NCI-H1417 (cell line): ENCODE data around the gene GPR32.
"Not testable (repeated sequence)": the region's sequence is repeated elsewhere in the genome, so short reads cannot be mapped to it uniquely, and the experiment has no call there.

Experiments used
- DNase-seq, 3 experiments: peaks; one replicate each; lab custom pipeline; 2025; lab: John Stamatoyannopoulos, UW

GPR32 gene, protein sequence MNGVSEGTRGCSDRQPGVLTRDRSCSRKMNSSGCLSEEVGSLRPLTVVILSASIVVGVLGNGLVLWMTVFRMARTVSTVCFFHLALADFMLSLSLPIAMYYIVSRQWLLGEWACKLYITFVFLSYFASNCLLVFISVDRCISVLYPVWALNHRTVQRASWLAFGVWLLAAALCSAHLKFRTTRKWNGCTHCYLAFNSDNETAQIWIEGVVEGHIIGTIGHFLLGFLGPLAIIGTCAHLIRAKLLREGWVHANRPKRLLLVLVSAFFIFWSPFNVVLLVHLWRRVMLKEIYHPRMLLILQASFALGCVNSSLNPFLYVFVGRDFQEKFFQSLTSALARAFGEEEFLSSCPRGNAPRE

GRCh38 chr19:50770164-50770563 is at the start of gene GPR32:
Gene GPR32 (plus strand): TSS chr19:50770464. CDS start chr19:50770601, 137 bp downstream.
- not testable (repeated sequence) for DNase-seq

GRCh38 chr19:50720921-50721381 is 49.3 kb upstream of the GPR32 start:
- no peak for DNase-seq

DNA sequence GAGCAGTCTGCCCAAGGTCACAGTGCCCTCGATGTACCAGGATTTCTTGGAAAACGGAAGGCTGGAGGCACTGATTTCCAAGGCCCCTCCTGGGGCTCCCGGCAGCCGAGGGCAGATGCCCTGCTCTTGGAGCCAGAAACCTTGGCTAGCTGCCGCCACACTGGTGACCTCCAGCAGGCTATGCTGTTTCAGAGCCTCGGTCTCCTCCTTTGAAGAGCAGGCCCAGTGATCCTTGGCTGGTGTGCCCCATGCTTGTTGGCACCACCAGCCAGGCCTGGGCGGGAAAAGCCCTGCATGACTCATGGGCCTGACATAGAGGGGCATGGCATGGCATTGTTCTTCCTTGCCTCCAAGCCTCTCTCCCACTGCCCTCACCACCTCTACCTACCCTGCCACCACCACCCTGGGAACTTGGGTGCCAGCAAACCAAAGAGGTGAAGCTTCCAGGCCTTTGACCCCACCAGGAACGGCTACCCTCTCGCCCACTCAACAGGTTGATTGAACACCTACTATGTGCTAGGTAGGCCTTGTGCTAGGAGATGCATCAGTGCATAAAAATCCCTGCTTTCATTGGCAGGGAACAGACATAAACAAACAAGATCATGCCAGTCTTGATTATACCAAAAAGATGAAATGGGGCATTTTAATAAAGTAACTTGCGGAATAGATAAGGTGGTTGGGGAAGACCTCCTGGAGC is 48.7 kb upstream of the GPR32 start:
- no peak for DNase-seq

DNA sequence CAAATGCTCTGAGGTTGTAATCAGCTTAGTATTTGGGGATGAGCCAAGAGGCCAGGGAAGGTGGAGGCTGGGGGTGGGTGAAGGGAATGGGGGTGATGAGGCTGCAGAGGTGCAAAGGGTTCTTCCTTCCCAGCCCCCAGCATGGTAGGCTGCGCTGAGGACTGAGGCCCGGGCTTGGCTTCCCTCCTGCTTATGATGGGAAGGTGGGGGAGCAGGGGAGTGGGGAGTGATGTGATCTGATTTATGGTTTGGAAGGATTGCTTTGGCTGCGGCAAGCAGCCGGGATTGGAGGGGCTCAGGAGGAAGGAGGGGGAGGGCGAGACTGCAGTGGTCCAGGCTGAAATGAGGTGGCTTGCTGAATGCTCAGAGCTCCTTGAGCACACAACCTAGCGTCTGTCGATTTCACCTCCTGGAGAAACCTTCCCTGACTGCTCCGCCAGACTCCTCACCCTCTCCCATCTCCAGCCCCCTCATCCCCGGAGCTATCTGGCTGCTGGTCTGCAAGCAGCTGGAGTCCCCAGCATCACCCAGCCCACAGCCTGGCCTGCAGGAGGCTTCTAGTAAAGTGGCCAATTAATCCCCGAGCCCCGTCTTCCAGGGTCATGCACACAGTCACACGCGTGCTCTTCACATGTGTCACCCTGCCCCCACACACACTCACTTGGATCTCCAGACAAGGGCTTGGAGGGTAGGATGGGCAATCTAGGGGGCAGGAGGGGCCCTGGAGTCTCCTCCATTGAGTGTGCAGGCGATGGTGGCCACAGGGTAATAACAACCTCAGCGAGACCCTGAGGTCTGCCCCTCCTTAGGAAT is 47.9 kb upstream of the GPR32 start:
- DNase-seq = no peak

DNA sequence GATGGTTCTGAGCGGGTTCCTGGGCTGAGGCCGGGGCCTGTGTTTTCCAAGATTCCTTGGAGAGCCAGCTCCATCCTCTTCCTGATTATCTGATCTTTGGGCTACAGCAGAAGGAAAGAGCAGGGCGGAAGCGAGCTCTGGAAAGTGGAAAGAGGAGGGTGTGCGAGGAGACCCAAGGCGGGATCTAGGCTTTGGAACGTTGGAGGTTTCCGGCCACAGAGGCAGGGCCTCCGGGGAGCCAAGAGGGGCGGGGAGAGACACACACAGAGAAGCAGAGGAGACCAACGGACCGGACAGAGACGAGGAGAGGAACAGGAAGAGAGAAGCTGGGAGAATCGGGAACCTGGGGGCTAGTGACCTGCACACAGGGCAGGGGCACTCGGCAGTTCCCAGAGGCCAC is 47.2 kb upstream of the GPR32 start, which contains the start of gene CLEC11A:
CLEC11A (plus strand) TSS at position 296 of the 400 bp plus-strand sequence. CDS start 162 bp downstream, outside the sequence.
- no peak for DNase-seq

DNA sequence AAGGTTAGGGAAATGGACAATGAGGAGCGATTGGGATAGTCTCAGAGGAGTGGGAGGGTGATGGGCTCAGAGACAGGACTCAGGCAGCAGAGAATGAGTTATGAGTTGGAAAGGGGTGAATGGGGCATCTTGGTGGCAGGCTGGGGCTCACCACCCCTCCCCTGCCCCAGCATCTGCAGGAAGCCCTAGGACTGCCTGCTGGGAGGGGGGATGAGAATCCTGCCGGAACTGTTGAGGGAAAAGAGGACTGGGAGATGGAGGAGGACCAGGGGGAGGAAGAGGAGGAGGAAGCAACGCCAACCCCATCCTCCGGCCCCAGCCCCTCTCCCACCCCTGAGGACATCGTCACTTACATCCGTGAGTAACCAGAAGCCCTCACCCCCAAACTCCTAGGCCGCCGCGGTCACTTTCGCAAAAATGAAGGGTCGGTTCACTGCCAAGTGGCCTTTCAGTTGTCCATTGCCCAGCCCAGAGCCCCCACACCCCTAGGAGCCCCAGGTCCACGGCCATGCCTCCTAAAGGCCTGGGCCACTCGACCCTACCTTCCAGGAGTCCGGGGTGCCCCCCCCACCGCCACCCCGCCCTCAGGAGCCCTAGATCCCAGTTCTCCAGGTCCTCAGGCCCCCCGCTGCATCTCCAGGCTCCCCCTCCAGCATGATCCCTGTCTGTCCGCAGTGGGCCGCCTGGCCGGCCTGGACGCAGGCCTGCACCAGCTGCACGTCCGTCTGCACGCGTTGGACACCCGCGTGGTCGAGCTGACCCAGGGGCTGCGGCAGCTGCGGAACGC is 46.3 kb upstream of the GPR32 start:
- DNase-seq = no peak

DNA sequence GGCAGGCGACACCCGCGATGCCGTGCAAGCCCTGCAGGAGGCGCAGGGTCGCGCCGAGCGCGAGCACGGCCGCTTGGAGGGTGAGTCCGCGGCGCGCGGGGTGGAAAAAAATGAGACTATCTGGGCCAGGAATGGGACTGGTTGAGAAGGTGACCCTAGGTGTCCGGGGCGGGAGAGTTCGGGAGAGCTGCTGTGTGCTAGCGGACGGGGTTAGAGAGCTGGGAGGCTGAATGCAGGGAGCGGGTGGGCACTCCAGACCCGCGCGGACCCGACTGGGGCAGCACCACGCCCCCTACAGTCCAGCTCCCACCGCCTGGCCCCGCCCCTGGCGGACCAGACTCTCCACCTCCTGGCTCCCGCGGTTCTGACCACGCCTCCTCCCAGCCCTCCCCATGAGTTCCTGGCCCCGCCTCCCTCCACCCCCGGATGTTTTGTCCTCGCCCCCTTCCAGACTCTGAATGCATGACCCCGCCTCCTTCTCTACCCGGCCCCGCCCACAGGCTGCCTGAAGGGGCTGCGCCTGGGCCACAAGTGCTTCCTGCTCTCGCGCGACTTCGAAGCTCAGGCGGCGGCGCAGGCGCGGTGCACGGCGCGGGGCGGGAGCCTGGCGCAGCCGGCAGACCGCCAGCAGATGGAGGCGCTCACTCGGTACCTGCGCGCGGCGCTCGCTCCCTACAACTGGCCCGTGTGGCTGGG is 45.6 kb upstream of the GPR32 start:
- peak; percentile 95 to 99 (median 97) for DNase-seq

DNA sequence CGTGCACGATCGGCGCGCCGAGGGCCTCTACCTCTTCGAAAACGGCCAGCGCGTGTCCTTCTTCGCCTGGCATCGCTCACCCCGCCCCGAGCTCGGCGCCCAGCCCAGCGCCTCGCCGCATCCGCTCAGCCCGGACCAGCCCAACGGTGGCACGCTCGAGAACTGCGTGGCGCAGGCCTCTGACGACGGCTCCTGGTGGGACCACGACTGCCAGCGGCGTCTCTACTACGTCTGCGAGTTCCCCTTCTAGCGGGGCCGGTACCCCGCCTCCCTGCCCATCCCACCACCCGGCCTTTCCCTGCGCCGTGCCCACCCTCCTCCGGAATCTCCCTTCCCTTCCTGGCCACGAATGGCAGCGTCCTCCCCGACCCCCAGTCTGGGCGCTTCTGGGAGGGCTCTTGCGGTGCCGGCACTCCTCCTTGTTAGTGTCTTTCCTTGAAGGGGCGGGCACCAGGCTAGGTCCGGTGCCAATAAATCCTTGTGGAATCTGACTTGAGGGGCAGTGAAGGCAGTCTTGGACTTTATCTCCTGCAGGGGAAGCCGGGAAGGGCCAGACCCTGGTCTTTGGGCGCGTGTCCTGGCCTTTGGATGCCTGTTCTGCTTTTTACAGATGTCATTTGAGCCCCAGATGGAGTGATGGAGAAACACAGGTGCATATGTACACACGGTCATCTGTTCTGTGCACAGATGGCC is 44.9 kb upstream of the GPR32 start:
- DNase-seq = no peak

GRCh38 chr19:50725911-50726230 is 44.4 kb upstream of the GPR32 start:
- no peak for DNase-seq

GRCh38 chr19:50728084-50728737 is 42.1 kb upstream of the GPR32 start:
- DNase-seq = peak in 1 of 3 experiments; percentile 20

- no peak for DNase-seq
Observed at GRCh38 chr19:50729894-50730293, 40.4 kb upstream of the GPR32 start.

- no peak for DNase-seq
Observed at GRCh38 chr19:50735869-50736268, 34.4 kb upstream of the GPR32 start.

- no peak for DNase-seq
Observed at GRCh38 chr19:50736338-50736737, 33.9 kb upstream of the GPR32 start.

DNA sequence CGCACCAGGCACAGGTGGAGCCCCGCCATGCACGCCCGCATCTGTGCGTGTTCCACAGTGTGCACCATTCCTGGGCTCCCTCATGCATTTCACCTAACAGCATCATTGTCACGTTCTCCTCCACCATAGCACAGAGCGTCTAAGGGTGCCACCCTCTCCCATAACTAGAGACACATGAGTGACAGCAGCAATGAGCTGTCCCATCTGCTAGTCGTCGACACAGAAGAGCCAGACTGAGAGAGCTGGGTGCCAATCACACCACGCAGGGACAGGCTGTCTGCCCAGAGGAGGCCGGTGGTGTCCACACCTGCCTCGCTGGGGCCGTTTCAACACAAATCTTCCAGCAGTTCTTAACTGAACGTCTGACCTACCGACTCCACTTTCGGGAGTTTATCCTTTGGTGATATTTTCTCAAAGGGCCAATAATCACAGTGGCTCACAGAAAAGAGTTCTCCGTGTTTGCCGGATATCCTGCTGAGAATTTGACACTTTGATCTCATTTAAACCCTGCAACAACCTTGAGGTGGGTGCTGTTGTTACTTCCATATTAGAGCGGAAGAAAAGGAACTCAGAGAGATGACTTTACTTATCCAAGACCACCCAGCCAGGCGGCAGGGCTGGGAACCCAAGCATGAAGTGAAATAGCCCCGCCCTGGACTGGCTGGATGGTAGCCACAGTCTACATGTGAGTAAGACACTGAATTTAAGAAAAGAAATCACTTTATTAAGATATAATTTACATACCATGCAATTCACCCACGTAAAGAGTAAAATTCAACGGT is 30.9 kb upstream of the GPR32 start:
- DNase-seq = no peak

- peak in 1 of 3 experiments; percentile 13 for DNase-seq
Observed at GRCh38 chr19:50739914-50740426, 30.3 kb upstream of the GPR32 start.

DNA sequence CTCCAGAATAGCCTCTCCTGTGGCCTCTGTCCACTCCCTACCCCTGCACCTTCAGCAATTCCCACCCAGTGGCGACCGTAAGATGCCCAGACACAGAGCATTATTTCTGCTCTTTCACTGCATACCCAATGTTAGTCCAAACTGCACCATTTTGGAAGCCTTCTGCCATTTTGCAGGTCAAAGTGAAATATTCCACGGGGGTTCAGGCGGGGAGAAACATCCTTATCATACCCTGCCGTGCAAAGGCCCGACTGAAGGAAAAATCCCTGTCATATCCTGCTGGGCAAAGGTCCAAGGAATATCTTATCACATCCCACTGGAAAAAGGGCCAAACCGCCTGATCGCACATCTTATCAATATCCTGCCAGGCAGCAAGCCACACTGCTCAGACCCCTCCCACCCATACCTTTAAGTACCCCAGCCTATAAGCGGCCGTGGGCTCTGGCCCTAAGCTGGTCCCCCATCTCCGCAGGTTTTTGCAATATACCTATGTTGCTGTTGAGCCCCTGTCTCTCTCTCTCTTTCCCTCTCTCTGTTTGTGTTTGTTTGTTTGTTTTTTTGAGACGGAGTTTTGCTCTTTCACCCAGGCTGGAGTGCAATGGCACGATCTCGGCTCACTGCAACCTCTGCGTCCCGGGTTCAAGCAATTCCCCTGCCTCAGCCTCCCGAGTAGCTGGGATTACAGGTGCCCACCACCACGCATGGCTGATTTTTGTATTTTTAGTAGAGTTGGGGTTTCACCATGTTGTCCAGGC is 28.9 kb upstream of the GPR32 start:
- DNase-seq = no peak

DNA sequence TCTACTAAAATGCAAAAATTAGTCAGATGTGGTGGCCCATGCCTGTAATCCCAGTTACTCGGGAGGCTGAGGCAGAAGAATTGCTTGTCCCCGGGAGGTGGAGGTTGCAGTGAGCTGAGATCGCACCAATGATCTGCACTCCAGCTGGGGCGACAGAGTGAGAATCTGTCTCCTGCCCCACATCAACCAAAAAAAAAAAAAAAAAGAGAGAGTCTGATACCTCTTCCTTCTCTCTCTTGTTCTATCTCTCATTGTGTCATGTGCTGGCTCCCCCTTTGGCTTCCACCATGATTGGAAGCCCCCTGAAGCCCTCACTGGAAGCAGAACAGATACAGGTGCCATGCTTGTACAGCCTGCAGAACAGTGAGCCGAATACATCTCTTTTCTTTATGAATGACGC is 26.7 kb upstream of the GPR32 start:
- no peak for DNase-seq

- no peak for DNase-seq
Observed at GRCh38 chr19:50745221-50745620, 25.0 kb upstream of the GPR32 start.
